A549 (cell line): ENCODE measurements around the gene TPD52L3.

Experiments
- HDAC2 ChIP-seq: fragments of 200-600 bp; sonication (generic); IDR thresholded peaks from 2 replicates; pipeline ENCODE4 v1.6.1; 2016
- JUNB ChIP-seq: fragments of >200 bp; sonication (Bioruptor Twin); formaldehyde crosslinking; IDR thresholded peaks from 2 replicates; pipeline ENCODE4 v1.6.1; 2016
- POLR2A ChIP-seq: IDR thresholded peaks from 2 replicates; pipeline ENCODE4 v1.6.1; 2012; ENCODE audit warnings: mild to moderate bottlenecking, low read length
- TF ChIP-seq, protein P1 (sequence below): fragments of >200 bp; sonication (Bioruptor Twin); formaldehyde crosslinking; IDR thresholded peaks from 3 replicates; pipeline ENCODE4 v1.5.1; 2016
- TF ChIP-seq, protein P2 (sequence below): fragments of 150-350 bp; IDR thresholded peaks from 2 replicates; pipeline ENCODE4 v1.6.1; 2014; ENCODE audit warnings: low read depth, mild to moderate bottlenecking, low read length

- TF ChIP-seq JUNB (no peak), POLR2A (no peak), HDAC2 (no peak)
- TF ChIP-seq, protein P1, sequence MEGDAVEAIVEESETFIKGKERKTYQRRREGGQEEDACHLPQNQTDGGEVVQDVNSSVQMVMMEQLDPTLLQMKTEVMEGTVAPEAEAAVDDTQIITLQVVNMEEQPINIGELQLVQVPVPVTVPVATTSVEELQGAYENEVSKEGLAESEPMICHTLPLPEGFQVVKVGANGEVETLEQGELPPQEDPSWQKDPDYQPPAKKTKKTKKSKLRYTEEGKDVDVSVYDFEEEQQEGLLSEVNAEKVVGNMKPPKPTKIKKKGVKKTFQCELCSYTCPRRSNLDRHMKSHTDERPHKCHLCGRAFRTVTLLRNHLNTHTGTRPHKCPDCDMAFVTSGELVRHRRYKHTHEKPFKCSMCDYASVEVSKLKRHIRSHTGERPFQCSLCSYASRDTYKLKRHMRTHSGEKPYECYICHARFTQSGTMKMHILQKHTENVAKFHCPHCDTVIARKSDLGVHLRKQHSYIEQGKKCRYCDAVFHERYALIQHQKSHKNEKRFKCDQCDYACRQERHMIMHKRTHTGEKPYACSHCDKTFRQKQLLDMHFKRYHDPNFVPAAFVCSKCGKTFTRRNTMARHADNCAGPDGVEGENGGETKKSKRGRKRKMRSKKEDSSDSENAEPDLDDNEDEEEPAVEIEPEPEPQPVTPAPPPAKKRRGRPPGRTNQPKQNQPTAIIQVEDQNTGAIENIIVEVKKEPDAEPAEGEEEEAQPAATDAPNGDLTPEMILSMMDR = no peak
- TF ChIP-seq, protein P2, sequence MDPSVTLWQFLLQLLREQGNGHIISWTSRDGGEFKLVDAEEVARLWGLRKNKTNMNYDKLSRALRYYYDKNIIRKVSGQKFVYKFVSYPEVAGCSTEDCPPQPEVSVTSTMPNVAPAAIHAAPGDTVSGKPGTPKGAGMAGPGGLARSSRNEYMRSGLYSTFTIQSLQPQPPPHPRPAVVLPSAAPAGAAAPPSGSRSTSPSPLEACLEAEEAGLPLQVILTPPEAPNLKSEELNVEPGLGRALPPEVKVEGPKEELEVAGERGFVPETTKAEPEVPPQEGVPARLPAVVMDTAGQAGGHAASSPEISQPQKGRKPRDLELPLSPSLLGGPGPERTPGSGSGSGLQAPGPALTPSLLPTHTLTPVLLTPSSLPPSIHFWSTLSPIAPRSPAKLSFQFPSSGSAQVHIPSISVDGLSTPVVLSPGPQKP = no peak
Observed at GRCh38 chr9:6328103-6328502, at the start of gene TPD52L3.
